ENCODE results near the gene UBN1. TPM values are rescaled to one million over a fixed set of nuclear protein-coding genes. Genes with fewer than 3 reads are reported as not detected.
"Not testable (repeated sequence)": the region's sequence is repeated elsewhere in the genome, so short reads cannot be mapped to it uniquely, and the experiment has no call there.

The UBN1 gene
- total RNA-seq, 1 donor from 2014 or later, result 17.6 TPM

- no peak for TF ChIP-seq CTCF (IDR thresholded peaks at IDR 0.05; ENCODE audit: insufficient read depth, low read length, severe bottlenecking)
- H3K36me3 ChIP-seq (ENCODE audit: control insufficient read depth, insufficient read depth, low read length), result peaks cover 75% of the 10 kb centered on the region
- no peak for FAIRE-seq
Measured at GRCh38 chr16:4894276-4895150, 47.2 kb downstream of the UBN1 start.

GRCh38 chr16:4895366-4895765 is 48.1 kb downstream of the UBN1 start:
- FAIRE-seq (no peak), DNase-seq (ENCODE audit: low read depth) (no peak)
- TF ChIP-seq CTCF (IDR thresholded peaks at IDR 0.05; ENCODE audit: insufficient read depth, low read length, severe bottlenecking), result no peak
- peaks cover 73% of the 10 kb centered on the region for H3K36me3 ChIP-seq (ENCODE audit: control insufficient read depth, insufficient read depth, low read length)
- H3K4me3 ChIP-seq (ENCODE audit: low read depth, low read length), result no peak overlapping the region
- no peaks in the 10 kb centered on the region for H3K27me3 ChIP-seq (ENCODE audit: control insufficient read depth, insufficient read depth, low read length)

More at GRCh38 chr16:4894276-4895150, 47.2 kb downstream of the UBN1 start:
- H3K4me3 ChIP-seq (ENCODE audit: low read depth, low read length), result no peak overlapping the region
- DNase-seq (ENCODE audit: low read depth), result no peak
- no peaks in the 10 kb centered on the region for H3K27me3 ChIP-seq (ENCODE audit: control insufficient read depth, insufficient read depth, low read length)

- DNase-seq (ENCODE audit: low read depth); H3K27me3 ChIP-seq (ENCODE audit: control insufficient read depth, insufficient read depth, low read length); H3K4me3 ChIP-seq (ENCODE audit: low read depth, low read length); FAIRE-seq: not testable (repeated sequence)
- peaks cover 67% of the 10 kb centered on the region for H3K36me3 ChIP-seq (ENCODE audit: control insufficient read depth, insufficient read depth, low read length)
Measured at GRCh38 chr16:4896761-4897160, 49.5 kb downstream of the UBN1 start.

GRCh38 chr16:4897328-4897727 is 50.0 kb downstream of the UBN1 start:
- H3K27me3 ChIP-seq (ENCODE audit: control insufficient read depth, insufficient read depth, low read length), result no peaks in the 10 kb centered on the region
- DNase-seq (ENCODE audit: low read depth) (no peak), FAIRE-seq (no peak)
- H3K4me3 ChIP-seq (ENCODE audit: low read depth, low read length), result no peak overlapping the region
- TF ChIP-seq CTCF (IDR thresholded peaks at IDR 0.05; ENCODE audit: insufficient read depth, low read length, severe bottlenecking), result no peak
- peaks cover 66% of the 10 kb centered on the region for H3K36me3 ChIP-seq (ENCODE audit: control insufficient read depth, insufficient read depth, low read length)

- H3K4me3 ChIP-seq (ENCODE audit: low read depth, low read length), result no peak overlapping the region
- H3K27me3 ChIP-seq (ENCODE audit: control insufficient read depth, insufficient read depth, low read length), result no peaks in the 10 kb centered on the region
- no peak for TF ChIP-seq CTCF (IDR thresholded peaks at IDR 0.05; ENCODE audit: insufficient read depth, low read length, severe bottlenecking)
- no peak for FAIRE-seq
- no peak for DNase-seq (ENCODE audit: low read depth)
- H3K36me3 ChIP-seq (ENCODE audit: control insufficient read depth, insufficient read depth, low read length), result peaks cover 65% of the 10 kb centered on the region
Measured at GRCh38 chr16:4898811-4899473, 51.7 kb downstream of the UBN1 start.

GRCh38 chr16:4899474-4899846 is 52.2 kb downstream of the UBN1 start:
- FAIRE-seq (no peak), DNase-seq (ENCODE audit: low read depth) (no peak)
- no peaks in the 10 kb centered on the region for H3K27me3 ChIP-seq (ENCODE audit: control insufficient read depth, insufficient read depth, low read length)
- no peak for TF ChIP-seq CTCF (IDR thresholded peaks at IDR 0.05; ENCODE audit: insufficient read depth, low read length, severe bottlenecking)
- peaks cover 64% of the 10 kb centered on the region for H3K36me3 ChIP-seq (ENCODE audit: control insufficient read depth, insufficient read depth, low read length)
- H3K4me3 ChIP-seq (ENCODE audit: low read depth, low read length), result no peak overlapping the region
